Measurements from ENCODE around the gene TNIK.

Gene TNIK

DNA sequence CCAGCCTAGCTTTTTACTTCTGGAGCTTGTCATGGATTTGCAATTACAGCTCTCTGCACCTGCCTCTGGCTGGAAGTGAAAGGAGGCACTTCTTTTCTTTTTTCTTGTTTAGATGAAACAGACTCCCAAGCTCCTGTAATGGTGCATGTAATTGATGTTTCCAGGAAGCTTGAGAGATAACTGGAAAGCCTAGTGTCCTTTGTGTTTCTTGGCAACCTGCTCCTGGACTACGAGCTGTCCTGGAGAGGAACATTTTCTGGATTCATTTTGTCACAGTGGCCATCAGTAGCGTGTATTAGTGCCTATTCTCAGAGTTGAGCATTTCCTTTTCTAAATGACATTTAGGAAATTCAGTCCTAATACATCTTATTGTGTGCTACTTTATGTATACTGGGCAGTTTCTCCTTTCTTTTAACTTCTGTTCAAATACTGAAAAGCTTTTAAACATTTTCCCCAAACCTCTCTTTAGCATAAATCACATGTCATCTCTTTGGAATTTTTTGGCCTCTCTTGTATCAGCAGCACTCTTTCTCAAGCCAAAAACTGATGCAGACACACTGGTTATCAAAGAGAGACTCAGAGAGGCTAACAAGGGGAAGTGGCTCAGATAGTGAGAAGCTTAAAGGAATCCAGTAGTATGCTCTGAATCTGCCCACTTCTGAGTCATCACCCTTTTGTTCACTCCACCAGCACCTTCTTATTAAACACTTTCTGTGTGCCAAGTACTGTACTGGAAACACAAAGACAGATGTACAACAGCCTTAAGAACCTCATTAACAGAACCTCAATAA lies 371.0 kb downstream of the TNIK start:
- H3K9ac ChIP-seq (ENCODE audit: low read length) = no peak overlapping the region
- no peaks in the 10 kb centered on the region for H3K36me3 ChIP-seq (ENCODE audit: control insufficient read depth, insufficient read depth, low read length, severe bottlenecking)
- H3K27me3 ChIP-seq (replicated peaks; ENCODE audit: control insufficient read depth, insufficient read depth, low read length) = no peaks in the 10 kb centered on the region
- H3K9me3 ChIP-seq (ENCODE audit: control insufficient read depth, low read length) = no peaks in the 10 kb centered on the region
- DNase-seq (ENCODE audit: low read depth) = peak; percentile 62
- H3K4me1 ChIP-seq (ENCODE audit: control insufficient read depth, insufficient read depth, low read length) = peaks cover 30% of the 10 kb centered on the region
- peak overlapping the region; percentile 26 for H3K4me3 ChIP-seq (ENCODE audit: low read length)

GRCh38 chr3:171088496-171088895 lies 371.7 kb downstream of the TNIK start:
- no peaks in the 10 kb centered on the region for H3K27me3 ChIP-seq (replicated peaks; ENCODE audit: control insufficient read depth, insufficient read depth, low read length)
- H3K9me3 ChIP-seq (ENCODE audit: control insufficient read depth, low read length) = no peaks in the 10 kb centered on the region
- H3K4me3 ChIP-seq (ENCODE audit: low read length) = no peak overlapping the region
- H3K4me1 ChIP-seq (ENCODE audit: control insufficient read depth, insufficient read depth, low read length) = peaks cover 30% of the 10 kb centered on the region
- no peak overlapping the region for H3K9ac ChIP-seq (ENCODE audit: low read length)
- no peak for DNase-seq (ENCODE audit: low read depth)
- no peaks in the 10 kb centered on the region for H3K36me3 ChIP-seq (ENCODE audit: control insufficient read depth, insufficient read depth, low read length, severe bottlenecking)

GRCh38 chr3:171086914-171087313 lies 373.3 kb downstream of the TNIK start:
- Histone ChIP-seq H3K9ac (ENCODE audit: low read length) (no peak overlapping the region), H3K9me3 (ENCODE audit: control insufficient read depth, low read length) (no peaks in the 10 kb centered on the region), H3K4me1 (ENCODE audit: control insufficient read depth, insufficient read depth, low read length) (peaks cover 18% of the 10 kb centered on the region), H3K27me3 (replicated peaks; ENCODE audit: control insufficient read depth, insufficient read depth, low read length) (no peaks in the 10 kb centered on the region), H3K4me3 (ENCODE audit: low read length) (no peak overlapping the region), H3K36me3 (ENCODE audit: control insufficient read depth, insufficient read depth, low read length, severe bottlenecking) (no peaks in the 10 kb centered on the region)
- no peak for DNase-seq (ENCODE audit: low read depth)

DNA sequence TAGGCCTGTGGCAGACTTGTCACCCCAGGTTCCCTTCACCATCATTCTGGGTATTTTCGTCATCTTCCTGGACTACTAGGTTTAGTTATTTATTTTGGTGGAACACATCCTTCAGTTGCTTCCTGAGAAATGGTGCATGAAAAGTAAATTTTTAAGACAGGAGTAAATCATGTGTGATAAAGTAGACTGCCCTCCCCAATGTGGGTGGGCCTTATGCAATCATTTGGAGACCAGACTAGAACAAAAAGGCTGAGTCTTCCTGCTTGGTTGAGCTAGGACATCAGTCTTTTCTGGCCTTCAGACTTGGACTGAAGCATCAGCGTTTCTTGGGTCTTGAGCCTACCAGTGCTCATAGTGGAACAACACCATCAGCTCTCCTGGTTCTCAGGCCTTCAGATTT lies 382.9 kb downstream of the TNIK start:
- no peaks in the 10 kb centered on the region for H3K36me3 ChIP-seq (ENCODE audit: control insufficient read depth, insufficient read depth, low read length, severe bottlenecking)
- H3K4me1 ChIP-seq (ENCODE audit: control insufficient read depth, insufficient read depth, low read length) = no peaks in the 10 kb centered on the region
- H3K9me3 ChIP-seq (ENCODE audit: control insufficient read depth, low read length) = no peaks in the 10 kb centered on the region
- no peak for DNase-seq (ENCODE audit: low read depth)
- H3K4me3 ChIP-seq (ENCODE audit: low read length) = no peak overlapping the region
- H3K9ac ChIP-seq (ENCODE audit: low read length) = no peak overlapping the region
- no peaks in the 10 kb centered on the region for H3K27me3 ChIP-seq (replicated peaks; ENCODE audit: control insufficient read depth, insufficient read depth, low read length)

GRCh38 chr3:171072432-171072831 lies 387.8 kb downstream of the TNIK start:
- H3K9ac ChIP-seq (ENCODE audit: low read length) = no peak overlapping the region
- H3K9me3 ChIP-seq (ENCODE audit: control insufficient read depth, low read length) = no peaks in the 10 kb centered on the region
- H3K4me3 ChIP-seq (ENCODE audit: low read length) = no peak overlapping the region
- no peak for DNase-seq (ENCODE audit: low read depth)
- H3K4me1 ChIP-seq (ENCODE audit: control insufficient read depth, insufficient read depth, low read length) = no peaks in the 10 kb centered on the region
- H3K36me3 ChIP-seq (ENCODE audit: control insufficient read depth, insufficient read depth, low read length, severe bottlenecking) = no peaks in the 10 kb centered on the region
- no peaks in the 10 kb centered on the region for H3K27me3 ChIP-seq (replicated peaks; ENCODE audit: control insufficient read depth, insufficient read depth, low read length)

DNA sequence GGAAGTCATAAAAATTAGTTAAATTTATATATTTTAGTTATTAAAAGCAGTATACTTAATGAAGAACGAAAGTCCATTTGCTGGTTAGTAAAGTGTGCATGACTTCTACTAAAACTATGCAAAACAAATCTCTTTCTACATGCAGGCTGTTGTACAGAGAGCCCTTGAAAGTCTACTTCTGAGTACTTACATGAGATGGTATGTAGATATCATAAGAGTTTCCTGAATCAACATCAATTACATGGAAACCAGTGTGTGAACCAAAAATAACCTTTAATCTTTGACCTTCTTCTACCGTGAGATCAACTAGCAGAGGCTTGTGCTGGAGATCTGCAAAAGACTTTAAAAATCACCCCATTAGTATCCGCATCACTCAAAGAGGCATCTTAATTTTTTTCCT lies 391.5 kb downstream of the TNIK start:
- no peaks in the 10 kb centered on the region for H3K36me3 ChIP-seq (ENCODE audit: control insufficient read depth, insufficient read depth, low read length, severe bottlenecking)
- H3K9me3 ChIP-seq (ENCODE audit: control insufficient read depth, low read length) = no peaks in the 10 kb centered on the region
- no peaks in the 10 kb centered on the region for H3K27me3 ChIP-seq (replicated peaks; ENCODE audit: control insufficient read depth, insufficient read depth, low read length)
- H3K4me1 ChIP-seq (ENCODE audit: control insufficient read depth, insufficient read depth, low read length) = no peaks in the 10 kb centered on the region
- no peak overlapping the region for H3K9ac ChIP-seq (ENCODE audit: low read length)
- H3K4me3 ChIP-seq (ENCODE audit: low read length) = no peak overlapping the region
- DNase-seq (ENCODE audit: low read depth) = peak; percentile 9

DNA sequence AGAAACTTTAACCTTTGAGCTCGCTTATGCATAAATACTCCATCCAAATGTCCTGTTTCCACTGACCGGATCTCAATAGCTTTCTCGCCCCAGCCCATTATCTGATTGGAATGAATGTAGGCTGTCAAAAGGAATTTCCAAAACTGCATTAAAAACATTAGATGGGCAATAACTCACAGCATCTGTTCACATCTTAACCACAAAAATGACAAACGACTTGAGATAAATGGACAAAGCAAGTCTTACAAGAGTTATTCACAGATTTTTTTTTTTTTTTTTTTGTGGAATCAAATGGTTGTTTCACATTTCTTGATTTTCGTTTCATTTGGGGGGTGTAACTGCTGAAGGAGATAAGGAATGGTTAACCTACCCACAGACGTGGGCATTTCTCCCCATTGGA lies 394.0 kb downstream of the TNIK start:
- Histone ChIP-seq H3K9me3 (ENCODE audit: control insufficient read depth, low read length) (no peaks in the 10 kb centered on the region), H3K36me3 (ENCODE audit: control insufficient read depth, insufficient read depth, low read length, severe bottlenecking) (no peaks in the 10 kb centered on the region), H3K9ac (ENCODE audit: low read length) (no peak overlapping the region), H3K27me3 (replicated peaks; ENCODE audit: control insufficient read depth, insufficient read depth, low read length) (no peaks in the 10 kb centered on the region), H3K4me1 (ENCODE audit: control insufficient read depth, insufficient read depth, low read length) (no peaks in the 10 kb centered on the region), H3K4me3 (ENCODE audit: low read length) (no peak overlapping the region)
- no peak for DNase-seq (ENCODE audit: low read depth)

GRCh38 chr3:171065732-171066131 lies 394.5 kb downstream of the TNIK start:
- DNase-seq (ENCODE audit: low read depth) = no peak
- no peaks in the 10 kb centered on the region for H3K27me3 ChIP-seq (replicated peaks; ENCODE audit: control insufficient read depth, insufficient read depth, low read length)
- H3K4me3 ChIP-seq (ENCODE audit: low read length) = no peak overlapping the region
- no peaks in the 10 kb centered on the region for H3K36me3 ChIP-seq (ENCODE audit: control insufficient read depth, insufficient read depth, low read length, severe bottlenecking)
- no peaks in the 10 kb centered on the region for H3K9me3 ChIP-seq (ENCODE audit: control insufficient read depth, low read length)
- H3K4me1 ChIP-seq (ENCODE audit: control insufficient read depth, insufficient read depth, low read length) = no peaks in the 10 kb centered on the region
- no peak overlapping the region for H3K9ac ChIP-seq (ENCODE audit: low read length)

DNA sequence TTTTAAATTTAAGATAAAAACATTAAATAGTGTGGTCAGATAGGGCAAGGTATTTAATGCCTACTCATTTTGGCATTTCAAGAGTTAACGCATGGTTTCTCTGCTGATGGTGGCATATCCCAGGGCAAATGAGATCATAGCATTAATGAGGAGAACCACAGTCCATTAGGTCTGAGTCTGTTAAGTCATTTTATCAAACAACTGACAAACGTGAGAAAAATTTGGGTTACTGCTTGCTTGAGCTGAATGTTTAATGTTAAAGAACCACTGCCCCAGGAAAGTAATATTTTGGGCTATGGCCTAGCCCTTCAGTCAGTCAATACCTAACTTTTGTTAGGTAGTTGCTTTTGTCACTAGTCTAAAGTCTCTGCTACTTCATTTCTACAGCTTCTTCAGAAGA lies 395.7 kb downstream of the TNIK start:
- Histone ChIP-seq H3K36me3 (ENCODE audit: control insufficient read depth, insufficient read depth, low read length, severe bottlenecking) (no peaks in the 10 kb centered on the region), H3K4me1 (ENCODE audit: control insufficient read depth, insufficient read depth, low read length) (no peaks in the 10 kb centered on the region), H3K9ac (ENCODE audit: low read length) (no peak overlapping the region), H3K27me3 (replicated peaks; ENCODE audit: control insufficient read depth, insufficient read depth, low read length) (no peaks in the 10 kb centered on the region), H3K9me3 (ENCODE audit: control insufficient read depth, low read length) (no peaks in the 10 kb centered on the region), H3K4me3 (ENCODE audit: low read length) (no peak overlapping the region)
- no peak for DNase-seq (ENCODE audit: low read depth)

DNA sequence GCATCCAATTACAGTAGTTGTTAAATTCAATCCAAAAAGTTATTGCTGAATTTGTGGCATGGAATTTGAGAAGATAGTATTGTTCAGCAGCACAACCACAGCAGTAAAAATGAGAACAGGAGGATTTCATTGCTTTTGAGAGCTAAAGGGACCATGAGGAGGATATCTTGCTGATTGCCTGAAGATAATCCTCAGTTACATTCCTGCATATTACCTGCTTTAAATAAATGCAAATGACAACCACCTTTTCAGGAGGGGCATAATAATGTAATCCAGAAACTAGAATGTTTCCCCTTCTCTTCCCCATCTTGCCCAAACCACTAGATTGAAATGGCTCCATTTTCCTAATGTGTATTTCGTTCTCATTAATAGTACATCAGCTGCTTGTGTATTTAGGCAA lies 398.5 kb downstream of the TNIK start:
- H3K4me3 ChIP-seq (ENCODE audit: low read length) = no peak overlapping the region
- H3K27me3 ChIP-seq (replicated peaks; ENCODE audit: control insufficient read depth, insufficient read depth, low read length) = no peaks in the 10 kb centered on the region
- peaks cover 8% of the 10 kb centered on the region for H3K4me1 ChIP-seq (ENCODE audit: control insufficient read depth, insufficient read depth, low read length)
- DNase-seq (ENCODE audit: low read depth) = no peak
- no peak overlapping the region for H3K9ac ChIP-seq (ENCODE audit: low read length)
- H3K9me3 ChIP-seq (ENCODE audit: control insufficient read depth, low read length) = no peaks in the 10 kb centered on the region
- no peaks in the 10 kb centered on the region for H3K36me3 ChIP-seq (ENCODE audit: control insufficient read depth, insufficient read depth, low read length, severe bottlenecking)

GRCh38 chr3:171059978-171060377 lies 400.2 kb downstream of the TNIK start:
- Histone ChIP-seq H3K4me1 (ENCODE audit: control insufficient read depth, insufficient read depth, low read length) (peaks cover 17% of the 10 kb centered on the region), H3K9ac (ENCODE audit: low read length) (no peak overlapping the region), H3K36me3 (ENCODE audit: control insufficient read depth, insufficient read depth, low read length, severe bottlenecking) (no peaks in the 10 kb centered on the region), H3K27me3 (replicated peaks; ENCODE audit: control insufficient read depth, insufficient read depth, low read length) (no peaks in the 10 kb centered on the region), H3K9me3 (ENCODE audit: control insufficient read depth, low read length) (no peaks in the 10 kb centered on the region), H3K4me3 (ENCODE audit: low read length) (no peak overlapping the region)
- DNase-seq (ENCODE audit: low read depth) = no peak

Measured in adipocyte (in vitro differentiated cells).